ENCODE measurements around the gene LRRK1. TPM values are rescaled to one million over a fixed set of nuclear protein-coding genes. Genes with fewer than 3 reads are reported as not detected.

The LRRK1 gene
- total and polyA plus RNA-seq, 2 donors (not counting 1 experiment from before 2014, with no cell fraction given) = 19.8 to 53.0 TPM

DNA sequence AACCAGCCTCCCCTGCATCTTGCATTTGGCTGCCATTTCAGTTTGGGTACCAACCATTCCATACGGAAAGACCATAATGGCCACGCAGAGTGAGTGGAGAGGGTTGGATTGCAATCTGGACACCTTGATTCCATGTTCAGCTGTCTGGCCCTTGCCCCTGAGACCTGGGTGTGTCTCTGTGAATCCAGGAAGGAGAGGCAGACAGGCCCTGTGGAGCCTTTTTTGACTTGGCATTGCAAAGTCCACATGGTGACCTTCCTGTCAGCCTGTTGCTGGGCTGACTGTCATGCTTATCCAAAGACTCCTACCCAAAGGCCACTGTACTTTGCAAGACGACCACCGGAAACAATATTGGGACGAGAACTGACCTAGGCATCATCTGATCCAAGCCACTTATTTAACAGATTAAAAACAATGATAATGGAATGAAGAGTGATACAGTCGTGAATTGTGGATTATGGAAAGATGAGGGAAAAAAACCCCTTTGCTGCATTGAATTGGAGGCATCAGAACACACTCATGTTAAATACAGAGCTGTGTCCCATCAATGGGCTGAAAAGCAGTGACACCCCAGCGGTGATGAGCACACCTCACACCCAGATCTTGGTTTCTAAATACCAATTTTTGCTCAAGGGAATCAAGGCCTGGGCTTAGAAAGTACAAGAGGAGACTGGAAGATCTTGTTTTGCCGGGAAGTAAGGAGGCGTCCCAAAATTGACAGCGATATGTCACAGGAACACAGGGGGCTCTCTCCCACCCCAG, 86.0 kb downstream of the LRRK1 start:
- no peak overlapping the region for H3K27ac ChIP-seq (ENCODE audit: low read length in 2 of 2)
- no peak overlapping the region for H3K4me3 Mint-ChIP-seq
- intact Hi-C loops (cut with micrococcal nuclease) = loop anchor here (5.0 kb wide), 2 partner anchors 647 to 1078 kb away; partner anchors contain the start of gene TM2D3

More for the DNA sequence above, 86.0 kb downstream of the LRRK1 start:
- H3K9ac ChIP-seq (ENCODE audit: low read length) = no peak overlapping the region
- CTCF ChIA-PET = interaction anchor here (0.6 to 14.2 kb wide), 8 partner anchors 11 to 378 kb away, joined by 3 to 807 read pairs (median 16); partner anchors contain the start of gene LRRK1
- H3K27me3 ChIP-seq (replicated peaks in 1 of 4; ENCODE audit: control extremely low read depth in 1 of 4, control insufficient read depth in 3 of 4, insufficient read depth in 4 of 4, low read length in 3 of 4) = no peaks in the 10 kb centered on the region
- H3K36me3 ChIP-seq (replicated peaks in 1 of 2; ENCODE audit: control extremely low read depth in 1 of 2, control insufficient read depth in 1 of 2, extremely low read depth in 1 of 2, insufficient read depth in 2 of 2, low read length in 1 of 2) = peaks cover 0 to 5% of the 10 kb centered on the region in 2 experiments
- H2AFZ ChIP-seq (ENCODE audit: insufficient read depth, low read depth, low read length, poor library complexity, severe bottlenecking) = no peak overlapping the region
- no peak overlapping the region for H3K4me3 ChIP-seq (ENCODE audit: control extremely low read depth in 1 of 5, extremely low read depth in 1 of 5, insufficient read depth in 1 of 5, low read depth in 2 of 5, low read length in 4 of 5)
- TF ChIP-seq, protein P1, sequence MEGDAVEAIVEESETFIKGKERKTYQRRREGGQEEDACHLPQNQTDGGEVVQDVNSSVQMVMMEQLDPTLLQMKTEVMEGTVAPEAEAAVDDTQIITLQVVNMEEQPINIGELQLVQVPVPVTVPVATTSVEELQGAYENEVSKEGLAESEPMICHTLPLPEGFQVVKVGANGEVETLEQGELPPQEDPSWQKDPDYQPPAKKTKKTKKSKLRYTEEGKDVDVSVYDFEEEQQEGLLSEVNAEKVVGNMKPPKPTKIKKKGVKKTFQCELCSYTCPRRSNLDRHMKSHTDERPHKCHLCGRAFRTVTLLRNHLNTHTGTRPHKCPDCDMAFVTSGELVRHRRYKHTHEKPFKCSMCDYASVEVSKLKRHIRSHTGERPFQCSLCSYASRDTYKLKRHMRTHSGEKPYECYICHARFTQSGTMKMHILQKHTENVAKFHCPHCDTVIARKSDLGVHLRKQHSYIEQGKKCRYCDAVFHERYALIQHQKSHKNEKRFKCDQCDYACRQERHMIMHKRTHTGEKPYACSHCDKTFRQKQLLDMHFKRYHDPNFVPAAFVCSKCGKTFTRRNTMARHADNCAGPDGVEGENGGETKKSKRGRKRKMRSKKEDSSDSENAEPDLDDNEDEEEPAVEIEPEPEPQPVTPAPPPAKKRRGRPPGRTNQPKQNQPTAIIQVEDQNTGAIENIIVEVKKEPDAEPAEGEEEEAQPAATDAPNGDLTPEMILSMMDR (IDR thresholded peaks at IDR 0.05) = no peak
- no peak for TF ChIP-seq EZH2 (IDR thresholded peaks at IDR 0.05; ENCODE audit: borderline replicate concordance, insufficient read depth, low read depth, low read length, poor library complexity, severe bottlenecking)
- WGBS (ENCODE audit: insufficient coverage) = 100% methylated on average over 3 of the region's 10 CpGs
- ATAC-seq (ENCODE audit: low read depth) = no peak
- peaks cover 14 to 27% of the 10 kb centered on the region in 2 donors for H3K4me1 ChIP-seq (ENCODE audit: control insufficient read depth in 2 of 2, insufficient read depth in 2 of 2, low read length in 2 of 2)
- no peaks in the 10 kb centered on the region for H3K9me3 Mint-ChIP-seq (ENCODE audit: insufficient read depth)
- no peak for DNase-seq
- POLR2A ChIA-PET = interaction anchor here (1.9 kb wide), 1 partner anchor 87 kb away, joined by 31 read pairs; the partner anchor contains the start of gene LRRK1
- H3K9me3 ChIP-seq (ENCODE audit: control extremely low read depth in 1 of 3, control insufficient read depth in 2 of 3, insufficient read depth in 1 of 3, low read length in 2 of 3) = peaks cover 0 to 25% (median 0%) of the 10 kb centered on the region in 3 donors
- no peaks in the 10 kb centered on the region for H4K20me1 ChIP-seq (ENCODE audit: control insufficient read depth, insufficient read depth, low read length, poor library complexity, severe bottlenecking)
- H3K4me1 Mint-ChIP-seq = peaks cover 22% of the 10 kb centered on the region
- H3K27me3 Mint-ChIP-seq = no peaks in the 10 kb centered on the region
- no peak overlapping the region for H3K27ac Mint-ChIP-seq
- H3K79me2 ChIP-seq (ENCODE audit: control insufficient read depth, insufficient read depth, low read length) = no peaks in the 10 kb centered on the region
- no peak overlapping the region for H3K4me2 ChIP-seq (replicated peaks; ENCODE audit: low read depth, low read length, poor library complexity, severe bottlenecking)
